CD4-positive, CD25-positive, alpha-beta regulatory T cell (primary cell): ENCODE results near the gene PET117. TPM values are rescaled to one million over a fixed set of nuclear protein-coding genes. Genes with fewer than 3 reads are reported as not detected.
A peak's percentile ranks its signal among the peaks of the same experiment; 100 is the strongest.

Experiments
- ATAC-seq, 2 donors: fragments of 150-1000 bp; cut with Tn5 transposase; one replicate each; pipeline ENCODE4 v1.10.0; 2021; ENCODE audit warnings: low read depth in 2 of 2, moderate number of reproducible peaks in 2 of 2, moderate library complexity in 1 of 2
- DNase-seq, 3 donors: peaks; one replicate each; pipeline versions ENCODE4 v3.0.0 to v3.0.0-alpha.2; 2012 to 2022; ENCODE audit warnings: mixed read lengths in 1 of 3
- H3K27ac ChIP-seq: one replicate; pipeline ENCODE4 v1.7.0; 2013; ENCODE audit warnings: mild to moderate bottlenecking, low read length; ENCODE audit not compliant: insufficient read depth, poor library complexity, severe bottlenecking
- H3K27me3 ChIP-seq: one replicate; pipeline ENCODE4 v1.7.0; 2013; ENCODE audit warnings: low read length; ENCODE audit not compliant: control insufficient read depth, insufficient read depth
- H3K36me3 ChIP-seq: one replicate; pipeline ENCODE4 v1.7.0; 2013; ENCODE audit warnings: mild to moderate bottlenecking, low read length, moderate library complexity; ENCODE audit not compliant: control insufficient read depth, insufficient read depth
- H3K4me1 ChIP-seq: 2 replicates; pipeline ENCODE4 v1.7.0; 2013; ENCODE audit warnings: mild to moderate bottlenecking, low read length; ENCODE audit not compliant: insufficient read depth, control insufficient read depth, poor library complexity, severe bottlenecking
- H3K4me3 ChIP-seq: one replicate; pipeline ENCODE4 v1.7.0; 2013; ENCODE audit warnings: low read depth, mild to moderate bottlenecking, low read length, moderate library complexity
- H3K9me3 ChIP-seq, 2 experiments: 1 replicate in 1 of 2; 2 replicates in 1 of 2; pipeline ENCODE4 v1.7.0; 2013; ENCODE audit warnings: low read length in 2 of 2, mild to moderate bottlenecking in 1 of 2, moderate library complexity in 1 of 2; ENCODE audit not compliant: control insufficient read depth in 2 of 2
- H3K27ac Mint-ChIP-seq, 3 donors: one replicate each; pipeline ENCODE4 v1.8.0; 2020 to 2022; ENCODE audit warnings: mild to moderate bottlenecking in 3 of 3, mixed read lengths in 3 of 3, moderate library complexity in 2 of 3
- H3K27me3 Mint-ChIP-seq: one replicate; pipeline ENCODE4 v1.8.0; 2022; ENCODE audit warnings: mild to moderate bottlenecking, mixed read lengths
- H3K36me3 Mint-ChIP-seq: one replicate; pipeline ENCODE4 v1.8.0; 2020; ENCODE audit warnings: mixed read lengths
- H3K4me1 Mint-ChIP-seq, 4 donors: one replicate each; pipeline ENCODE4 v1.8.0; 2020 to 2022; ENCODE audit warnings: mixed read lengths in 4 of 4, mild to moderate bottlenecking in 1 of 4
- H3K4me3 Mint-ChIP-seq, 4 donors: one replicate each; pipeline ENCODE4 v1.8.0; 2020 to 2022; ENCODE audit warnings: mild to moderate bottlenecking in 4 of 4, mixed read lengths in 4 of 4, moderate library complexity in 3 of 4
- H3K9me3 Mint-ChIP-seq, 7 donors: one replicate each; pipeline ENCODE4 v1.8.0; 2020 to 2022; ENCODE audit warnings: mixed read lengths in 7 of 7, mild to moderate bottlenecking in 3 of 7, moderate library complexity in 2 of 7
- polyA plus RNA-seq, 4 donors: library from polyadenylated mRNA; unstranded; fragments of 300-500 nt; fragmentation: Illumina TruSeq; gene quantifications; one replicate each; pipeline ENCODE4 v1.2.3, GENCODE V29; 2021
- total RNA-seq: library from RNA; stranded (reverse); gene quantifications from one replicate; pipeline ENCODE4 v1.2.3, GENCODE V29; 2022

The PET117 gene
- total and polyA plus RNA-seq, 5 donors from 2014 or later, result 11.4 to 35.3 (median 29.2) TPM

DNA sequence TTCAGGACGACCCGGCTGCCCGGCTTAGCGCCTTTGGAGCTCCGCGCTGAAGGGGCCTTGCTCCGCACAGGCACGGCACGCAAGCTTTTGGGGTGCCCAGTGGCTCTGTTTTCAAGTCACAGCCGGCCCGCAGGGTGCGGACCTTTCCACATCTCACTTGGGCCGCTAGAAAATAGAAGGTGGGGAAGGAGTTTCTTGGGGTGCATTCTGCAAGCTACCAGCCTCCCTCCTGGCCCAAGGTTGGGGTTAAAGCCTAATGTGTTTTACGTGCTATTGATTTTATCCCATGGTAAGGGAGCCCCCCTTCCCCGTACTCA lies 561 bp downstream of the PET117 start:
- Mint-ChIP-seq H3K27me3 (peaks cover 13% of the 10 kb centered on the region), H3K4me1 (peaks cover 20 to 40% (median 28%) of the 10 kb centered on the region in 4 donors), H3K36me3 (peaks cover 4% of the 10 kb centered on the region), H3K4me3 (peak overlapping the region; percentile 90 to 98 (median 92)), H3K27ac (peak overlapping the region; percentile 84 to 93 (median 91)), H3K9me3 (no peaks in the 10 kb centered on the region)
- H3K36me3 ChIP-seq, result peaks cover 13% of the 10 kb centered on the region
- H3K4me3 ChIP-seq, result peak overlapping the region; percentile 87
- ATAC-seq (no peak), DNase-seq (no peak)
- no peaks in the 10 kb centered on the region for H3K27me3 ChIP-seq
- peak overlapping the region; percentile 88 for H3K27ac ChIP-seq
- H3K4me1 ChIP-seq, result peaks cover 32% of the 10 kb centered on the region
- no peaks in the 10 kb centered on the region for H3K9me3 ChIP-seq

DNA sequence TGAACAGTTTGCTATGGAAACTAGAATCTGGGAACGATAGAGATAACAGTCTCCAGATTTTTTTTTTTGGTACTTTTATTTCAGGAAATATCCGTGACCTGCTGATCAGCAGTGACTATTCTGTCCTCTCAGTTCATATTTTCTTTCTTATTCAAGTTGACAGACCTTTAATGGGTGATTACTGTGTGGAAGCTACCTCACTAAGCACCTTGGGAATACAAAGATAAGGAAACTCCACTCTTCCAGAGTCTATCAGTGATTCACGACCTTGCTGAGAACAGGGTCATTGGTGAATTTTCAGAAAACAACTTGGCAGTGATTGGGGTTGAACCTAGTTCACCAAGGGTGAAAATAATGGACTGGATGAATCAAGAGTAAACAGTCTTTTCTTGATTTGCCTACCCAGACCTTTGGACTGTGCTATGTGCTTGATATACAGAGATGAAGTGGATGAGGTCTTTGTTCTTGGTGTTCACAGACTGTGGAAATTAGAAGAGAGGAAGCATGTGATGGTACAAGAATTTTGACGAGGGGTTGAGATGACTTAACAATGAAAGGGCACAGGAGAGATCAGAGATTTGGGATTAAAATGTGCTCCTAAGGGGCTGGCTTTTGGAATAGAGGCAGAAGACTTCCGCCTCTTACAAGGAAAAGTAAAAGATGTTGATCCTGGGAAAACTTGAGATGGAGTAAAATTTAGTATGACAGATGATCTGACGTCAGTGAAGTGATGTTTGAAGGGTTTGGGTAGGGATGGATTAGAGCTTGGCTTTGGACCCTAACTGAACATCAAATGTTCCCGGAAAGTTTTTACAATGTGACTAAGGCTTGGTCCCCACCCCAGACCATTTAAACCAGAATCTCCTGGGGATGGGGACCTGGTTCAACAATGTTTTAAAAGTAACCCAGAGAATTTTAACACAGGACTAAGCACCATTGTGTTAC lies 1.2 kb downstream of the PET117 start:
- H3K27ac Mint-ChIP-seq, result peak overlapping the region; percentile 84 to 93 (median 91)
- H3K4me3 Mint-ChIP-seq, result peak overlapping the region; percentile 90 to 98 (median 92)
- peak overlapping the region; percentile 88 for H3K27ac ChIP-seq
- peaks cover 4% of the 10 kb centered on the region for H3K36me3 Mint-ChIP-seq
- peaks cover 20 to 43% (median 31%) of the 10 kb centered on the region in 4 donors for H3K4me1 Mint-ChIP-seq
- peak overlapping the region; percentile 87 for H3K4me3 ChIP-seq
- H3K27me3 ChIP-seq, result no peaks in the 10 kb centered on the region
- H3K27me3 Mint-ChIP-seq, result peaks cover 10% of the 10 kb centered on the region
- no peaks in the 10 kb centered on the region for H3K9me3 Mint-ChIP-seq
- no peaks in the 10 kb centered on the region for H3K9me3 ChIP-seq
- ATAC-seq, result no peak
- peak in 1 of 3 donors; percentile 15 for DNase-seq
- peaks cover 14% of the 10 kb centered on the region for H3K36me3 ChIP-seq
- peaks cover 32% of the 10 kb centered on the region for H3K4me1 ChIP-seq

DNA sequence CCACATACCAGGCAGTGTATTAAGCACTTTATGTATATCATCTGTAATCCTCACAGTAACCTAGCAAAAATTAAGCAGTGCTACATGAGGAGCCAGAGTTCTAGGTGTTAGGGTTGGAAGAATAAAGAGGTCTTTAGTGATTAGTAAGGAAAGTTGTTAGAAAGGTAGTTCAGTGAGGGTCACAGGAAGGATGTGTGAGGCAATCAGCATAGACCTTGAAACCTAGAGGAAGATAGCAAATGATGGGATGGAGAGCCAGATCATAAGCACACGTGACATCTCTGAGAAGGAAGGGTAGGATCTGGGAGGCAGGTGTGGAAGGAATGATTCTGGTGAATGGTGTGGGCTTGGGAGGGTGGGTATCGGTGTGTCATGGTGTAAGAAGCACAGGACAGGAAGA lies 2.2 kb downstream of the PET117 start:
- Histone ChIP-seq H3K9me3 (no peaks in the 10 kb centered on the region), H3K36me3 (peaks cover 19% of the 10 kb centered on the region), H3K27me3 (no peaks in the 10 kb centered on the region), H3K4me3 (peak overlapping the region; percentile 87), H3K27ac (no peak overlapping the region), H3K4me1 (peaks cover 32% of the 10 kb centered on the region)
- Mint-ChIP-seq H3K36me3 (peaks cover 11% of the 10 kb centered on the region), H3K27me3 (peaks cover 10% of the 10 kb centered on the region), H3K9me3 (no peaks in the 10 kb centered on the region), H3K4me3 (peak overlapping the region; percentile 90 to 98 (median 92)), H3K4me1 (peaks cover 20 to 51% (median 39%) of the 10 kb centered on the region in 4 donors), H3K27ac (peak overlapping the region in 2 of 3 donors; percentile 9 to 61)
- DNase-seq, result no peak
- no peak for ATAC-seq

- H3K27me3 ChIP-seq, result no peaks in the 10 kb centered on the region
- H3K4me3 ChIP-seq, result no peak overlapping the region
- Mint-ChIP-seq H3K9me3 (no peaks in the 10 kb centered on the region), H3K4me1 (peaks cover 6 to 35% (median 31%) of the 10 kb centered on the region in 4 donors), H3K36me3 (peaks cover 26% of the 10 kb centered on the region), H3K27me3 (no peaks in the 10 kb centered on the region), H3K27ac (peak overlapping the region in 1 of 3 donors; percentile 87), H3K4me3 (no peak overlapping the region)
- peaks cover 22% of the 10 kb centered on the region for H3K36me3 ChIP-seq
- ATAC-seq (no peak), DNase-seq (no peak)
- H3K4me1 ChIP-seq, result peaks cover 10% of the 10 kb centered on the region
- no peak overlapping the region for H3K27ac ChIP-seq
- H3K9me3 ChIP-seq, result no peaks in the 10 kb centered on the region
These were observed 7.0 kb downstream of the PET117 start for GRCh38 chr20:18144541-18145099.

DNA sequence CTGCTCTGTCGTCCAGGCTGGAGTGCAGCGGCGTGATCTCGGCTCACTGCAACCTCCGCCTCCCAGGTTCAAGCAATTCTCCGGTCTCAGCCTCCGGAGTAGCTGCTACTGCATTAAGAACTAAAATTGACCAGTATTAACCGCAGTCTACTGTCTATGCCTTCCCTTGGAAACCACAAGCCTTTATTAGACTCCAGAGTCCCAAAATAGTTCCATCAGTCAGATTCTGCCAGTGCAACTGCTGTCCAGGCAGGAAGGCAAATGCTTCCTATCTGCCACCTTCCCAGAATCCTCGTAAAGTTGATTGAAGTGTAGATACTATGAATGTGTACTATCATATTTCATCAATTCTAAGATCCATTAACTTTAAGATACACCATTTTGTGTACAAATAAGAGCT lies 16.7 kb downstream of the PET117 start:
- Mint-ChIP-seq H3K36me3 (peaks cover 22% of the 10 kb centered on the region), H3K4me1 (peaks cover 0 to 10% (median 5%) of the 10 kb centered on the region in 4 donors), H3K4me3 (no peak overlapping the region), H3K9me3 (no peaks in the 10 kb centered on the region), H3K27me3 (no peaks in the 10 kb centered on the region), H3K27ac (no peak overlapping the region)
- Histone ChIP-seq H3K27me3 (no peaks in the 10 kb centered on the region), H3K4me1 (no peaks in the 10 kb centered on the region), H3K36me3 (peaks cover 43% of the 10 kb centered on the region), H3K4me3 (no peak overlapping the region), H3K27ac (no peak overlapping the region), H3K9me3 (no peaks in the 10 kb centered on the region)
- no peak for ATAC-seq
- no peak for DNase-seq

DNA sequence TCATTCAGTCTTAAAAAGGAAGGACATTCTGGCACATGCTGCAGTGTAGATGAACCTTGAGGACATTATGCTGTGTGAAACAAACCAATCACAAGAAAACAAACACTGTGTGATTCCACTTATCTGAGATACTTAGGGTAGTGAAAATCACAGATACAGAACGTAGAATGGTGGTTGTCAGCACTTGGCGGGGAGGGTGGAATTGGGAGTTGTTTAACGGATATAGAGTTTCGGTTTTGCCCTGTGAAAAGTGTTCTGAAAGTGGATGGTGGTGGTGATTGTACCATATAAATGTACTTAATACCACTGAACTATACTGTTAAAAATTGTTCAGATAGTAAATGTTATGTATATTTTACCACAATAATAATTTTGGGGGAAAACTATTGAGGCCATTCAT lies 18.4 kb downstream of the PET117 start:
- H3K4me3 Mint-ChIP-seq, result no peak overlapping the region
- no peaks in the 10 kb centered on the region for H3K27me3 Mint-ChIP-seq
- H3K27ac ChIP-seq, result no peak overlapping the region
- H3K9me3 ChIP-seq, result no peaks in the 10 kb centered on the region
- DNase-seq (no peak), ATAC-seq (no peak)
- no peaks in the 10 kb centered on the region for H3K9me3 Mint-ChIP-seq
- H3K27me3 ChIP-seq, result no peaks in the 10 kb centered on the region
- no peak overlapping the region for H3K4me3 ChIP-seq
- peaks cover 20% of the 10 kb centered on the region for H3K36me3 Mint-ChIP-seq
- peaks cover 0 to 8% (median 4%) of the 10 kb centered on the region in 4 donors for H3K4me1 Mint-ChIP-seq
- H3K36me3 ChIP-seq, result peaks cover 42% of the 10 kb centered on the region
- peak overlapping the region in 2 of 3 donors; percentile 16 to 34 for H3K27ac Mint-ChIP-seq
- H3K4me1 ChIP-seq, result no peaks in the 10 kb centered on the region

DNA sequence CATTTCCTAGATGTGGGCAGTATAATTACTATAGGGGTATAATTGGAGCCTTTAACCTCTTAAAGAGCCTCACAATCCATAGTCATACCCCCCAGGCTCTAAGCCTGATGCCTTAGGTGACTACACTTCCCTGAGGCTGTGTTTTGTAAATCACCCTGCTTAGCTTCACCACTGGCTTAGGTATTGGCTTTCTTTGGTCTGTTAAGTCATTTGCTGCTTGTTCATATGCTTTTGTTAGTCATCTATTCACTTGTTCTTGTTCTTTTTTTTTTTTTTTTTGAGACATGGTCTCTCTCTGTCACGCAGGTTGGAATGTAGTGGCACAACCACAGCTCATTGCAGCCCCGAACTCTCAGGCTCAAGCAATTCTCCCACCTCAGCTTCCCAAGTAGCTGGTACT lies 26.7 kb downstream of the PET117 start:
- Histone ChIP-seq H3K27ac (no peak overlapping the region), H3K4me1 (peaks cover 8% of the 10 kb centered on the region), H3K27me3 (no peaks in the 10 kb centered on the region), H3K36me3 (peaks cover 43% of the 10 kb centered on the region), H3K9me3 (no peaks in the 10 kb centered on the region), H3K4me3 (no peak overlapping the region)
- ATAC-seq (no peak), DNase-seq (no peak)
- no peak overlapping the region for H3K27ac Mint-ChIP-seq
- no peaks in the 10 kb centered on the region for H3K9me3 Mint-ChIP-seq
- H3K4me1 Mint-ChIP-seq, result peaks cover 17 to 55% (median 31%) of the 10 kb centered on the region in 4 donors
- no peak overlapping the region for H3K4me3 Mint-ChIP-seq
- H3K36me3 Mint-ChIP-seq, result peaks cover 53% of the 10 kb centered on the region
- no peaks in the 10 kb centered on the region for H3K27me3 Mint-ChIP-seq
